Glutamatergic neuron (in vitro differentiated cells): ENCODE data around the gene KHDC1. TPM values are rescaled to one million over a fixed set of nuclear protein-coding genes. Genes with fewer than 3 reads are reported as not detected.
"Not testable (repeated sequence)": the region's sequence is repeated elsewhere in the genome, so short reads cannot be mapped to it uniquely, and the experiment has no call there.

Source experiments
- DNase-seq: peaks from one replicate; pipeline ENCODE4 v3.0.0; 2022
- H3K27ac Mint-ChIP-seq: one replicate; pipeline ENCODE4 v1.8.0; 2020; ENCODE audit warnings: mild to moderate bottlenecking, mixed read lengths, inconsistent platforms; ENCODE audit not compliant: unreplicated experiment
- H3K27me3 Mint-ChIP-seq: one replicate; pipeline ENCODE4 v1.8.0; 2020; ENCODE audit warnings: mild to moderate bottlenecking, moderate library complexity, mixed read lengths, inconsistent platforms; ENCODE audit not compliant: unreplicated experiment
- H3K36me3 Mint-ChIP-seq: one replicate; pipeline ENCODE4 v1.8.0; 2020; ENCODE audit warnings: mild to moderate bottlenecking, mixed read lengths, inconsistent platforms; ENCODE audit not compliant: unreplicated experiment
- H3K4me1 Mint-ChIP-seq: one replicate; pipeline ENCODE4 v1.8.0; 2020; ENCODE audit warnings: mild to moderate bottlenecking, low read depth, mixed read lengths, inconsistent platforms; ENCODE audit not compliant: unreplicated experiment
- H3K4me3 Mint-ChIP-seq: one replicate; pipeline ENCODE4 v1.8.0; 2020; ENCODE audit warnings: mild to moderate bottlenecking, mixed read lengths, inconsistent platforms; ENCODE audit not compliant: unreplicated experiment
- H3K9me3 Mint-ChIP-seq: one replicate; pipeline ENCODE4 v1.8.0; 2020; ENCODE audit warnings: mild to moderate bottlenecking, moderate library complexity, mixed read lengths, inconsistent platforms; ENCODE audit not compliant: unreplicated experiment
- total RNA-seq: library from RNA; stranded (reverse); fragmentation: NEBNext Ultra II Directional; extraction: Animal tissue kit (Norgen Biotek cat#: 25700); gene quantifications from one replicate; pipeline ENCODE4 v1.2.1, GENCODE V29; 2021; ENCODE audit not compliant: unreplicated experiment
- TF ChIP-seq, protein P1 (sequence below): fragments of 200-600 bp; sonication (generic); IDR thresholded peaks from one replicate; pipeline ENCODE4 v1.5.0; 2021; ENCODE audit not compliant: partially characterized antibody, unreplicated experiment

The KHDC1 gene
- total RNA-seq, 1 donor from 2014 or later, result 5.8 TPM

DNA sequence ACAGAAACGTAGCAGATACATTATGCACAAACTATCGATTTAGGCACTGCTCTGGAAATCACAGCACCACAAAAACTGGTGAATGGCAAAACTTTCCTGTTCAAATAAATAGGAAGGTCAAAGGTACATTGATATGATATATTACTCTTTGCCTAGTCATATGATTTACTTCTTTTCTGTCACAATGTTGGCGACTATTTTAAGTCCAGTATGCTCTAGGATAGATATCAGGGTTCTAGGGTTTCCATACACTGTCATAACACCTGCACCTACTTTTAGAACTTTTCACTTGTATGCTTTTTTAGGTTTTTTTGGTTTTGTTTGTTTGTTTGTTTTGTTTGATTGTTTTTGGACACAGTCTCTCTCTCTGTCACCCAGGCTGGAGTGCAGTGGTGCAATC, 62.7 kb downstream of the KHDC1 start:
- DNase-seq, result no peak
- no peaks in the 10 kb centered on the region for H3K4me1 Mint-ChIP-seq
- TF ChIP-seq, protein P1, sequence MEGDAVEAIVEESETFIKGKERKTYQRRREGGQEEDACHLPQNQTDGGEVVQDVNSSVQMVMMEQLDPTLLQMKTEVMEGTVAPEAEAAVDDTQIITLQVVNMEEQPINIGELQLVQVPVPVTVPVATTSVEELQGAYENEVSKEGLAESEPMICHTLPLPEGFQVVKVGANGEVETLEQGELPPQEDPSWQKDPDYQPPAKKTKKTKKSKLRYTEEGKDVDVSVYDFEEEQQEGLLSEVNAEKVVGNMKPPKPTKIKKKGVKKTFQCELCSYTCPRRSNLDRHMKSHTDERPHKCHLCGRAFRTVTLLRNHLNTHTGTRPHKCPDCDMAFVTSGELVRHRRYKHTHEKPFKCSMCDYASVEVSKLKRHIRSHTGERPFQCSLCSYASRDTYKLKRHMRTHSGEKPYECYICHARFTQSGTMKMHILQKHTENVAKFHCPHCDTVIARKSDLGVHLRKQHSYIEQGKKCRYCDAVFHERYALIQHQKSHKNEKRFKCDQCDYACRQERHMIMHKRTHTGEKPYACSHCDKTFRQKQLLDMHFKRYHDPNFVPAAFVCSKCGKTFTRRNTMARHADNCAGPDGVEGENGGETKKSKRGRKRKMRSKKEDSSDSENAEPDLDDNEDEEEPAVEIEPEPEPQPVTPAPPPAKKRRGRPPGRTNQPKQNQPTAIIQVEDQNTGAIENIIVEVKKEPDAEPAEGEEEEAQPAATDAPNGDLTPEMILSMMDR, result no peak
- no peak overlapping the region for H3K4me3 Mint-ChIP-seq
- no peaks in the 10 kb centered on the region for H3K36me3 Mint-ChIP-seq
- no peaks in the 10 kb centered on the region for H3K27me3 Mint-ChIP-seq
- peaks cover 3% of the 10 kb centered on the region for H3K9me3 Mint-ChIP-seq
- no peak overlapping the region for H3K27ac Mint-ChIP-seq

DNA sequence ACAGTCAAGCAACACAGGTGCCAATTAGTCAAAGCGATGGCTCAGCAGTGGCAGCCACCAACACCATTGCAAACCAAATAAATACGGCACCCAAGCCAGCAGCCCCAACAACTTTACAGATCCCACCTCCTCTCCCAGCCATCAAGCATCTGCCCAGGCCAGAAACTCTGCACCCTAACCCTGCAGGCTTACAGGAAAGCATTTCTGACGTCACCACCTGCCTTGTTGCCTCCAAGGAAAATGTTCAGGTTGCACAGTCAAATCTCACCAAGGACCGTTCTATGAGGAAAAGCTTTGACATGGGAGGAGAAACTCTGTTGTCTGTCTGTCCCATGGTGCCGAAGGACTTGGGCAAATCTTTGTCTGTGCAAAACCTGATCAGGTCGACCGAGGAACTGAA, 68.3 kb downstream of the KHDC1 start:
- H3K27ac Mint-ChIP-seq, result no peak overlapping the region
- no peak overlapping the region for H3K4me3 Mint-ChIP-seq
- no peaks in the 10 kb centered on the region for H3K9me3 Mint-ChIP-seq
- no peaks in the 10 kb centered on the region for H3K4me1 Mint-ChIP-seq
- DNase-seq, result no peak
- no peaks in the 10 kb centered on the region for H3K36me3 Mint-ChIP-seq
- H3K27me3 Mint-ChIP-seq, result no peaks in the 10 kb centered on the region
- TF ChIP-seq, protein P1, result no peak

DNA sequence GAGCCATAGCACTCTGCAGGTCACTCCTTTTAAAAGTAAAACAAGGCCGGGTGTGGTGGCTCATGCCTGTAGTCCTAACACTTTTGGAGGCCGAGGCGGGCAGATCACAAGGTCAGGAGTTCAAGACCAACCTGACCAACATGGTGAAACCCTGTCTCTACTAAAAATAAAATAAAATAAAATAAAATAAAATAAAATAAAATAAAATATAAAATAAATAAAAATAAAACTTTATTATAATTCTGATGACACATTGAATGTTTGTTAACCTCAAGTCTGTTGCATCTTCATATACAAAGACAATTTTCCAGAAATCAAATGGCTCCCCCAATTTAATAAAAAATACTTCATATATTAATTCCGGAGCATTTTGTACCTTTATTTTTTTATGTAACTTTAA, 69.7 kb downstream of the KHDC1 start:
- not testable (repeated sequence) for H3K27me3 Mint-ChIP-seq, DNase-seq, H3K36me3 Mint-ChIP-seq, H3K9me3 Mint-ChIP-seq, H3K4me1 Mint-ChIP-seq, H3K4me3 Mint-ChIP-seq, H3K27ac Mint-ChIP-seq

Other genes with a start within 250 kb of the KHDC1 start
- gene KHDC1L, start 37.7 kb downstream of the KHDC1 start, total RNA-seq, result 2.2 TPM
- gene DPPA5, start 91.1 kb upstream of the KHDC1 start, total RNA-seq, result not detected
- gene KHDC3L, start 99.5 kb upstream of the KHDC1 start, total RNA-seq, result not detected
- gene OOEP, start 106.7 kb upstream of the KHDC1 start, total RNA-seq, result not detected
- gene DDX43, start 131.6 kb upstream of the KHDC1 start, total RNA-seq, result not detected
- 0.37 TPM for gene CGAS, start 189.1 kb upstream of the KHDC1 start, total RNA-seq
- 26.6 TPM for gene MTO1, start 198.5 kb upstream of the KHDC1 start, total RNA-seq